HepG2 (cell line): Measurements from ENCODE around the gene TUG1. TPM values are rescaled to one million over a fixed set of nuclear protein-coding genes. Genes with fewer than 3 reads are reported as not detected.

Experiments used
- AFF4 ChIP-seq: sonication (generic); formaldehyde crosslinking; IDR thresholded peaks from 2 replicates; pipeline ENCODE4 v1.4.0; 2020; ENCODE audit warnings: missing genetic modification reagents
- AHR ChIP-seq: IDR thresholded peaks from 2 replicates; pipeline ENCODE4 v1.6.1; 2018; ENCODE audit warnings: missing genetic modification reagents, missing compliant biosample characterization
- YY1 ChIP-seq: IDR thresholded peaks from 2 replicates; pipeline ENCODE4 v1.6.1; 2011; ENCODE audit warnings: low read length, low read depth, moderate library complexity, mild to moderate bottlenecking; ENCODE audit not compliant: insufficient read depth, insufficient replicate concordance
- ZNF646 ChIP-seq: sonication (generic); formaldehyde crosslinking; IDR thresholded peaks from 2 replicates; pipeline ENCODE4 v1.9.0; 2021; ENCODE audit warnings: mild to moderate bottlenecking, missing genetic modification reagents
- polyA plus RNA-seq, 8 experiments: library from polyadenylated mRNA; depleted of rRNA in 3 of 8; stranded (reverse) in 7 of 8; unstranded in 1 of 8; fragments of >200 nt; fragmentation: Illumina TruSeq in 4 of 8; extraction: Trizol in 4 of 8; gene quantifications; 2 replicates each; pipeline versions ENCODE4 v1.2.1 to v1.2.3, GENCODE V29; 2011 to 2016; ENCODE audit warnings: low read depth in 4 of 8, missing spikeins in 1 of 8, mixed read lengths in 1 of 8; ENCODE audit not compliant: insufficient read depth in 1 of 8
- total RNA-seq, 5 experiments: library from RNA; depleted of rRNA; stranded (reverse); fragments of >200 nt; fragmentation: Illumina TruSeq; extraction: Trizol; gene quantifications; 2 replicates each; pipeline ENCODE4 v1.2.3, GENCODE V29; 2016; ENCODE audit warnings: low read depth in 1 of 5

Gene TUG1
- total and polyA plus RNA-seq, 2 of the 13 experiments (the other 11 are each of a cell fraction or from before 2014, with no cell fraction given): 35.2 to 122 TPM

GRCh38 chr22:30940685-30941362 lies 28.2 kb upstream of the TUG1 start (continued):
- no peak for TF ChIP-seq ZNF646 (CRISPR knock-in tag)
- no peak for TF ChIP-seq AHR (CRISPR knock-in tag)
- no peak for TF ChIP-seq AFF4
- TF ChIP-seq YY1: no peak
